ENCODE data around the gene RTN3. TPM values are rescaled to one million over a fixed set of nuclear protein-coding genes. Genes with fewer than 3 reads are reported as not detected.

The RTN3 gene
- total RNA-seq, 3 donors from 2014 or later (not counting 1 experiment from before 2014, with no cell fraction given), result 36.9 to 43.0 (median 37.6) TPM

DNA sequence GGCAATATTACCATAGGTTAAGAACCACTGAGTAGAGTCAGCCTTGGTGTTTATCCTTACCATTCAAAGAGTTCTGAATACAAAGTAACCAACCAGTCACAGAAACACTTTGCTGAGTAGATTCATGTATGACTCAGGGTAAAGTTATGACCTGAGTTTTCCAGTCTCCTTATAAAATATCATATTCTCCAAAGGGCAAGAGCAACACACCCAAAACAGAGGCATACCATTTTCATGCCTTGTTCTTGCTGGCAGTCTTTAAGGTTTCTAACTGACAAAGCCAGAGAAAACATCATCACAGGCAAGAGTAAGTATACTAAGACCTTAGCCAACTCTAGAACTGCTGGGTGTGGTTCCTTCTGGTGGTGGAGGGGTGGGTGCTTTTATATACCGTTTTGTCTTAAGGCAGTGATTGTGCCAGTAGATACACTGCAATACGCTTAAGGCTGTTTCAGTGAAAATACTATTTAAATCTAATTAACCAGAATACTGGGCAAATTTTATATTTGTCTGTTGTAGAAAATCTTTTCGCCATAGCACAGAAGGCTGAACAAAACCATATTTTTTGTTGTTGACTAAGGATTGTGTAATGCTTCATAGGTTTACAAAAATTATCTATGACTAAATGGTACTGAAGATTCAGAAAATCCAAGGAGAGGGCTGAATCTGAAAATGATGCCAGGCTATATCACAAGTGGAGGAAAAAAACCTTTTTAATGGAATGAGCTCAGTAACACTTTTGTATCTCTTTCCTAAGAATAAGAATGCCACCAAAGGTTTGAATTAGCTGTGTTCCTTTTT is 13.1 kb upstream of the RTN3 start:
- H3K4me3 Mint-ChIP-seq, result no peak overlapping the region
- ATAC-seq, result no peak
- no peak for DNase-seq
- Histone ChIP-seq H3K4me1 (ENCODE audit: control insufficient read depth, insufficient read depth, low read length) (peaks cover 9% of the 10 kb centered on the region), H3K36me3 (ENCODE audit: control insufficient read depth, insufficient read depth, low read length) (no peaks in the 10 kb centered on the region), H3K27ac (ENCODE audit: low read length) (no peak overlapping the region), H3K27me3 (ENCODE audit: control insufficient read depth, insufficient read depth, low read length) (no peaks in the 10 kb centered on the region), H3K9me3 (ENCODE audit: control insufficient read depth, insufficient read depth, low read length) (no peaks in the 10 kb centered on the region), H3K4me3 (ENCODE audit: low read length) (no peak overlapping the region)
- WGBS (ENCODE audit: insufficient coverage), result no CpG with 5 or more reads among the region's 3 CpGs
- H3K9me3 Mint-ChIP-seq, result no peaks in the 10 kb centered on the region
- H3K36me3 Mint-ChIP-seq, result no peaks in the 10 kb centered on the region
- H3K27ac Mint-ChIP-seq, result peak overlapping the region in 1 of 2 donors; percentile 14
- intact Hi-C loops (cut with micrococcal nuclease), result no loop called here
- no peaks in the 10 kb centered on the region for H3K27me3 Mint-ChIP-seq (ENCODE audit: low read depth in 2 of 2)
- TF ChIP-seq, protein P1, sequence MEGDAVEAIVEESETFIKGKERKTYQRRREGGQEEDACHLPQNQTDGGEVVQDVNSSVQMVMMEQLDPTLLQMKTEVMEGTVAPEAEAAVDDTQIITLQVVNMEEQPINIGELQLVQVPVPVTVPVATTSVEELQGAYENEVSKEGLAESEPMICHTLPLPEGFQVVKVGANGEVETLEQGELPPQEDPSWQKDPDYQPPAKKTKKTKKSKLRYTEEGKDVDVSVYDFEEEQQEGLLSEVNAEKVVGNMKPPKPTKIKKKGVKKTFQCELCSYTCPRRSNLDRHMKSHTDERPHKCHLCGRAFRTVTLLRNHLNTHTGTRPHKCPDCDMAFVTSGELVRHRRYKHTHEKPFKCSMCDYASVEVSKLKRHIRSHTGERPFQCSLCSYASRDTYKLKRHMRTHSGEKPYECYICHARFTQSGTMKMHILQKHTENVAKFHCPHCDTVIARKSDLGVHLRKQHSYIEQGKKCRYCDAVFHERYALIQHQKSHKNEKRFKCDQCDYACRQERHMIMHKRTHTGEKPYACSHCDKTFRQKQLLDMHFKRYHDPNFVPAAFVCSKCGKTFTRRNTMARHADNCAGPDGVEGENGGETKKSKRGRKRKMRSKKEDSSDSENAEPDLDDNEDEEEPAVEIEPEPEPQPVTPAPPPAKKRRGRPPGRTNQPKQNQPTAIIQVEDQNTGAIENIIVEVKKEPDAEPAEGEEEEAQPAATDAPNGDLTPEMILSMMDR (IDR thresholded peaks at IDR 0.05), result no peak
- H3K4me1 Mint-ChIP-seq, result peaks cover 22 to 24% of the 10 kb centered on the region in 2 donors

DNA sequence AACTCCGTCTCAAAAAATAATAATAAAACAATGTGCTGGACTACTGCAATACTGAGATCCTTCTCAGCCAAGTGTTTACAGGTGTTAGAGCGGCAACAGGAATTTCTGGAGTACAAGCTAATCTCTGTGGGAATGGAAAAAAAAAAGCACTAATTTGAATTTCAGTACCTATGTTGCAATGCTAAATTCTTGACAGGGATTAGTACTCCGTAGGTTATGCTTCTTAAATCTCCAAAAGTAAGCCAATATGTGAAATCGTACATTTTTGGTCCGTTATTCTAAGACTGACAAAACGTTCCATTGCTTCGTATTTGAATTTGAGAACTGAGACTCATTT is 11.2 kb upstream of the RTN3 start:
- 76% methylated on average over 7 of the region's 7 CpGs for WGBS (ENCODE audit: insufficient coverage)
- no peaks in the 10 kb centered on the region for H3K9me3 Mint-ChIP-seq
- no peaks in the 10 kb centered on the region for H3K36me3 Mint-ChIP-seq
- H3K4me1 ChIP-seq (ENCODE audit: control insufficient read depth, insufficient read depth, low read length), result peaks cover 9% of the 10 kb centered on the region
- H3K27me3 Mint-ChIP-seq (ENCODE audit: low read depth in 2 of 2), result no peaks in the 10 kb centered on the region
- H3K27ac ChIP-seq (ENCODE audit: low read length), result peak overlapping the region; percentile 43
- H3K27ac Mint-ChIP-seq, result peak overlapping the region; percentile 79 to 81
- H3K4me3 Mint-ChIP-seq, result peak overlapping the region; percentile 91
- no peaks in the 10 kb centered on the region for H3K27me3 ChIP-seq (ENCODE audit: control insufficient read depth, insufficient read depth, low read length)
- intact Hi-C loops (cut with micrococcal nuclease), result no loop called here
- H3K4me3 ChIP-seq (ENCODE audit: low read length), result no peak overlapping the region
- no peaks in the 10 kb centered on the region for H3K9me3 ChIP-seq (ENCODE audit: control insufficient read depth, insufficient read depth, low read length)
- TF ChIP-seq, protein P1 (IDR thresholded peaks at IDR 0.05), result no peak
- DNase-seq, result no peak
- peaks cover 14 to 24% of the 10 kb centered on the region in 2 donors for H3K4me1 Mint-ChIP-seq
- no peaks in the 10 kb centered on the region for H3K36me3 ChIP-seq (ENCODE audit: control insufficient read depth, insufficient read depth, low read length)
- ATAC-seq, result no peak

DNA sequence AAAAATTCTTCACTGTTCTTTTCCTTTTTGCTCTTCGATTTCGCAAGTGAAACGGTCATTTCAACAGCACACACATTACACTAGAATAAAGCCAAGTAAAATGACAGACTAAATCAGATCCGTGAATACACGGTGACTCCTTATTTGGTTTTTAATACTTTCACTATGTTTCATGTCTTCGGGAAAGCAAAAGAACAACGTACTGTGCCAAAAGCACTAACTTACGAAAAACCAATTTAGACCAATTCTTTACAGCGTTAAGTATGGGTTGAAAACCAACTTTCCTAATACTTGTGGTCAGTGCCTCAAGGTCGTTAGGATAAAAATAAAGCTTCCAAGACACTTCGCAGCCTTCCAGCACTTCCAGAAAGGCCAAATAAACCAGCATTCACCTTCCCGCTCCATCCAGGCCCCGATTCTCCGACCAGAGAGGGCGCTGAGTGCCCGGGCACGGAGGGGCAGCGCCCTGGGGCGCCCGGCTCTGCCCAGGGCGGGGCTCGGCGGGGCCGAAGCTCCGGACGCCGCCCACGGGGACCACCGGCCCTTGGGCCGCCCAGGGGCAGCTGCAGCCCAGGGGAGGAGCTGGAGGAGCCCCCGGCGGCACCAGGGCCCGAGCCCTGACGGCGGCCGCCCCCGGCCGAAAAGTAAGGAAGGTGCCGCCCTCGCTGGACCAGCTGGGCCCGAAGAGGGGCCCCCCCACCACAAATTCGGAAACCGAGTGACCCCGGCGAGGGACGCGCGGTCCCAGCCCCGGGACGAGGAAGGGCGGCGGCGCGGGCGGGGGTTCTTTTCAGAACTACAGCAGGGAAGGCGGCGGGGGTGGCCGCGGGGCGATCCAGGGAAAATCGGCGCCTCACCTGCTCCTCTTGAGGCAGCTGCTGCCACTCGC is 10.6 kb upstream of the RTN3 start:
- Mint-ChIP-seq H3K27me3 (ENCODE audit: low read depth in 2 of 2) (no peaks in the 10 kb centered on the region), H3K4me1 (peaks cover 14 to 24% of the 10 kb centered on the region in 2 donors), H3K4me3 (peak overlapping the region; percentile 91), H3K9me3 (no peaks in the 10 kb centered on the region), H3K27ac (peak overlapping the region; percentile 79 to 81), H3K36me3 (no peaks in the 10 kb centered on the region)
- Histone ChIP-seq H3K4me1 (ENCODE audit: control insufficient read depth, insufficient read depth, low read length) (peaks cover 9% of the 10 kb centered on the region), H3K27me3 (ENCODE audit: control insufficient read depth, insufficient read depth, low read length) (no peaks in the 10 kb centered on the region), H3K9me3 (ENCODE audit: control insufficient read depth, insufficient read depth, low read length) (no peaks in the 10 kb centered on the region), H3K4me3 (ENCODE audit: low read length) (peak overlapping the region; percentile 75), H3K36me3 (ENCODE audit: control insufficient read depth, insufficient read depth, low read length) (no peaks in the 10 kb centered on the region), H3K27ac (ENCODE audit: low read length) (peak overlapping the region; percentile 61)
- 3% methylated on average over 63 of the region's 63 CpGs for WGBS (ENCODE audit: insufficient coverage)
- TF ChIP-seq, protein P1 (IDR thresholded peaks at IDR 0.05), result no peak
- ATAC-seq (peak; percentile 19 to 50 (median 33)), DNase-seq (peak; percentile 33 to 57)
- intact Hi-C loops (cut with micrococcal nuclease), result loop anchor here (1.0 kb wide), 1 partner anchor 11 kb away; the partner anchor contains the start of gene RTN3
